ENCODE results near the gene PDK2.

- TF ChIP-seq EP300 (IDR thresholded peaks at IDR 0.05; ENCODE audit: borderline replicate concordance) (no peak), FOXM1 (IDR thresholded peaks at IDR 0.05; ENCODE audit: borderline replicate concordance, low read depth) (no peak), YY1 (IDR thresholded peaks at IDR 0.05; ENCODE audit: low read depth) (no peak)
These were observed 10.7 kb downstream of the PDK2 start for GRCh38 chr17:50105811-50106210.

All from Ishikawa (cell line).